GM19395 (cell line): ENCODE results near the gene ABTB1.

Experiments
- ATAC-seq: cut with Tn5 transposase; IDR thresholded peaks from one replicate; pipeline ENCODE4 v1.9.1; 2021; ENCODE audit warnings: mild to moderate bottlenecking, moderate library complexity; ENCODE audit not compliant: unreplicated experiment

ABTB1 gene

DNA sequence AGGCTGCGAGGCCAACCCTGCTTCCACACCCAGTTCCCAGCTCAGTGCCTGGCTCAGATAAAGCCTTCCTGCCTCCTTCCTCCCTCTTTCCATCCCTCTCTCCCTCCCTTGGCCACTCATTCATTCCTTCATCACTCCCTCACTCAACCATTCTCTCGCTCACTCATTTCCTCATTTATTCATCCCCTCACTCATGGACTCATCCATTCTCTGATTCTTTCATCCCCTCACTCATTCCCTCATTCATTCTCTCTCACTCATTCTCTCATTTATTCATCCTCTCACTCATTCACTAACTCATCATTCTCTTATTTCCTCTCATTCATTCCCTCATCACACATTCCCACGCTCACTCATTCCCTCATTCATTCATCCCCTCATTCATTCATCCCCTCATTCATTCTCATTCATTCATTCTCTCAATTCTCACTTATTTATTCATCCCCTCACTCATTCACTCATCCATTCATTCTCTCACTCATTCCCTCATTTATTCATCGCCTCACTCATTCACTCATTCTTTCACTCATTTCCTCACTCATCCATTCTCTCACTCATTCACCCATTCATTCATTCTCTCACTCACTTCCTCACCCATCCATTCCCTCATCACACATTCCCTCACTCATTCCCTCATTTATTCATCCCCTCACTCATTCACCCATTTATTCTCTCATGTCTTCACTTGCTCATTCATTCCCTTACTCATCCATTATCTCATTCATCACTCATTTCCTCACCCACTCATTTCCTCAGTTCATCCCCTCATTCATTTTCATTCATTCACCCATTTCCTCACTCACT lies 13.2 kb downstream of the ABTB1 start:
- no peak for ATAC-seq

DNA sequence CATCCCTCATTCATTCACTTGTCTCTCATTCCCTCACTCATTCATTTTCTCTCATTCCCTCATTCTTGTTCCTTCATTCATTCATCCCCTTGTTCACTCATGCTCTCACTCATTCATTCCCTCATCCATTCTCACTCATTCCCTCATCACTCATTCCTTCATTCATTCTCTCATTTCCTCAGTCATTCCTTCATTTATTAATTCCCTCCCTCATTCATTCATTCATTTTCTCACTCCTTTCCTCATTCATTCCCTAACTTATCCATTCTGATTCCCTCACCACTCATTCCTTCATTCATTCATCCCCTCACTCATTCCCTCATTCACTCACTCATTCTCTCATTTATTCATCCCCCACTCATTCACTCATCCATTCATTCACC lies 13.8 kb downstream of the ABTB1 start:
- no peak for ATAC-seq

DNA sequence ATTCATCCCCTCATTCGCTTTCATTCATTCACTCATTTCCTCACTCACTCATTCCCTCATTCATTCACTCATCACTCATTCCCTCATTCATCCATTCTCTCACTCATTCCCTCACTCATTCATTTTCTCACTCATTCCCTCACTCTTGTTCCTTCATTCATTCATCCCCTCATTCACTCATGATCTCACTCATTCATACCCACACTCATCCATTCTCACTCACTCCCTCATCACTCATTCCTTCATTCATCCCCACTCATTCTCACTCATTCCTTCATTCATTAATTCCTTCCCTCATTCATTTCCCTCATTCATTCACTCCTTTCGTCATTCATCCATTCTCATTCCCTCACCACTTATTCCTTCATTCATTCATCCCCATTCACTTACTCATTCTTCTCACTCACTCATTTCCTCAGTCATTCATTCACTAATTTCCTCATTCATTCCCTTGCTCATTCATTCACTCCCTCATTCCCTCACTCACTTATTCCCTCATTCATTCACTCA lies 14.5 kb downstream of the ABTB1 start:
- ATAC-seq = no peak

DNA sequence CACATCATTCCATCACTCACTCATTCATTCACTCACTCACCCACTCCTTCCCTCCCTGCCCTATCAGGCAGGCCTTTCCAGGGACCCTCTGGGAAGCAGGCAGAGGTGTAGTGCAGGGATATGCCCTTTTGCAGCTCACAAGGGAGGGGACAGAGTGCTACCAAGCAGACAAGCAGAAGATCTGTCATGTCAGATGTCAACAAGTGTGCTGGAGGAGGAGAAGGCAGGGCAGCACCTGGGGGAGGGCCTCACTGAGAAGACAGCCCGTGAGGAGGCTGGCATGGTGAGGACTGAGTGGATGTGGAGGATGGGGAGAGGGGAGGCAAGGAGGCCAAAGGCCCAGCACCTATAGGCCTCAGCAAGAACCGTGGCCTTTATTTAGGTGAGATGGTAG lies 15.3 kb downstream of the ABTB1 start:
- ATAC-seq = no peak

DNA sequence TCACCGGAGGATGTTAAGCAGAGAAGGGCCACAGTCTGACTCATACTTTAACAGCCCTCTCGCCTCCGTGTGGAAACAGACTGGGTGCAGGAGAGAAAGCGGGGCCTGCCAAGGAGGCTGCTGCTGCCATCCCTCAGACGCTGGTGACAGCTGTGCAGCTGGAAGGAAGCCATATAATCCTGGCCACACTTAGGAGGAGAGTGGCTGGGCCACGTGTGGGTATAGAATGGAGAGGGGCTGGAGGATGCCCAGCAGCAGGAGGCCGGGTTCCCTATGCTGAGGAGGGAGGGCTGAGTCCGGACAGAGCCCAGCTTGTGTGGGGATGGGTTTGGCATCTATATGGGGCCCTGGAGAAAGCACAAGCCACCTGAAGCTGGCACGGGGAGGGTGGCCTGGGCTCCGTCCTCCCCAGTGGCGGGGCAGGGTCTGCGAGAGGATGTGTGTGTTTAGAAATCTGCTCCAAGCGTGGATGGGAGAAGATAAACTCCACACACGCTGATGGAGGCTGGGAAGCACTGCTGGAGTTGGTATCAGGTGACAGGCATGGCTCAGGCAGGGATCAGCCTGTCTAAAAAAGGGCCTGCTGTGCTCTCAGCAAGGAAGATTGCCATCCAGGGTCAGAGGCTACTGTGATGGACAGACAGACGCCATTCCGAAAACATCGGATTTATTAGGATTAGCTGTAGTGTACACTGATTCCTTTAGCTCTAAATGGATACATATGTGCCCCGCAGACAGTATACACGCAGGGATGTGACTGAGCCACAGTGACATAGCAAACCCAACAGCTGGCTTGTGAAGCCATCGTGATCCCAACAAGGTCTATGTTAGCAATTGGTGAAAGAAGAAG lies 15.9 kb downstream of the ABTB1 start:
- ATAC-seq = no peak

DNA sequence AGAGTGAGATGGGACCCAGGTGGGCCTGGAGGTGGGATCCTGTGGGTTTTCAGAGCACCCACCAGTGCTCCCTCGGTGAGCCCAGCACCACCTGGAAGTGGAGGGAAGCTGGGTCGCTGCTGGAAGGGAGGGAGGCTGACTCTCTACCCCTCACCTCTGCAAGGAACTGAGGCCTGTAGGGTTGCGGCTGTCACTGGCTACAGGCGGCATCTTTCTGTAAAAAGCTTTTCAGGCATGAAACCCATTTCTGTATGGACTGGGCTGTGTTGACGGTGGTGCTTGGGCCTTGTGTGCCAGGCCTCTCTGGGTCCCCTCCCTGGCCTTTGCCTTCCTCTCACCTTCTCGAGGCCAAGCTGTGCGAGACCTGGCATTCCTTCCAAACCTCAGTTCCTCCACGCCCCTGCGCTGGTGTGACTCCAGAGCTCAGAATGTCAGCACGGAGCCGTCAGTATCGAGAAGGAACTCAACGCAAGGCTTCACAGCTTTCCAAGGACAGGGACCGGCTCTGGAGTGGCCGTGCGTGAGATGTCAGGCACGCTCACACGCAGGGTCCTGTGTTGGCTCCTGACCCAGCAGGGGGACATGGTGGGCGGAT lies 16.6 kb downstream of the ABTB1 start:
- no peak for ATAC-seq

DNA sequence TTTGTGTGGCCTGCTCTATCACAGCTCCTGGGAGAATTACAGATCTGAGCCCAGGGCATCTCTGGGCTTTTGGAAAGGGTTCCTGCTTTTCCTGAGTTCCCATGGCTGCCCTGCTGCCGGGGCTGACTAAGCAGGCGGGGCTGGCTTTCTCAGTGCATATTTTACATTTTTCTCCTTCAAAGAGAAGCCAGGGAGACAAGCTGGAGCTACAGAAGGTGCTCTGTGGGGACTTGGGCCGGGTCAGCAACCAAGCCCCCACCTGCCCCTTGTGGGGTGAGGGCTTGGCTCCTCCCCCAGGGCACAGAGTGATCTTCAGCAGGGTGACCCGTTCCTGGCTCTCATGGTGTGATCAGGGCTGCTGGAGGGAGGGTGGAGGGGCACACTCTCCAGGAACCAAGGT lies 17.4 kb downstream of the ABTB1 start:
- no peak for ATAC-seq

DNA sequence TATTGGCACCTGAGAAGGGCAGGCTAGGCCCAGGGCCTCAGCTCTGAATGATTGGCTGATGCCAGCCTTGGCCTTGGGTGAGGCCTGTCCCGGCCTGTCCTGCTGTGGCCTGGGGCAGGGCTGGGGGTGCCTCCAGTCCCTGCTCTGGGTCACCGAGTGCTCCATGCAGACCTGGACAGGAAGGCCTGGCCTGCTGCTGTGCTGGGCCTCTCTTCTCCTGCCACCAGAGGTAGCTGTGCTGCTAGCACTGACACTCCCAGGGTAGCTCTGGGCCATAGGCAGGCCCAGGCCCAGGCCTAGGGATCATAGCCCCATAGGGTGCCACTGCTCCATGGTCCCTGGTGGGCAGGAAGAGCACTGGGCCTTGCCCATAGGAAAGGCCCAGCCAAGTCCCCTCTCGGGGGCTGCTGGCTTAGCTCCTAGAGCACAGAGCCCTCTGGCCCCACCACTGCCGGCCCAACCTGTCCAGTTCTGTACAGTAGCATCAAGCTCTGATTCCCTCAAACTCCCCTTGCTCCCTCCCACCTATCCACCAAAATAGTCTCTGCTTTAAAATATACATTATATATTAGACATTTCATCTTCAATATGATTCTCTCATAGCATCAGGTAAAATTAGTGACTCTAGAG lies 18.2 kb downstream of the ABTB1 start:
- ATAC-seq = no peak

DNA sequence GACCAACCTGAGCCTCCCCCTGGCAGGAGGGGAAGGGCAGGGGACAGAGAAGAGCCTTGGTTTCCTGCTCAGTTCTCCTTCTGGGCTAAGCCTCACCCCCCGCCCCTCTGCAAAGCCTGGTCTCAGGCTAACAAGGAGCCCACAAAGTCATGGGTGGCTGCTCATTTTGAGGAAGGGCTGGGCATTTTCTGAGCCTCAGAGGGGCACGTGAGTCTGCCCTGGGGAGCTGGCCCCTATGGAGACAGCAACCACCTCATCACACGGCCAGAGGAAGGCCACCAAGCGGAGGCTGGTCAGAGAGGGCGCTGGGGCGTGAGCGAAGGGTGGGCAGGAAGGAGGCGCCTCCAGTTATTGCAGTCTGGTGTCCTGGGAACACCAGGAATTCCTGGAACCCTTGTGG lies 18.7 kb downstream of the ABTB1 start:
- ATAC-seq = no peak

DNA sequence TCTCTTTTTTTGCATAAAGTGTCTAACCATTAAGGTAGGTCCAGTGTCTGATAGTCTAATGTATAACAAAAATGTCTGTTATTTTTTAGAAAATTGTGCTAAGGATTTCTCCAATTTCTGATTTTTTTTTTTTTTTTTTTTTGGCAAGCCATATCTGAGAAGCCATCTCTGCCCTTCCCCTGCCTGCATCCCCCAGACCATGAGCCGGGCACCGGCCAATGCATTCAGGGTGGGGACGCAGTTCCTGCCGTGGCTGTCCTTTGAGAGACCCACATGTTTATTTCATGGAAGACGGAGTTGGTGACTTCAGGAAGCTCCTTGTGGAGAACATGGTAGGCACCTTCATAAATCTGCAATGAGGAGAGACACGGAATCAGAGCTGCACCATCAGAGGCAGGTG lies 19.2 kb downstream of the ABTB1 start:
- no peak for ATAC-seq

DNA sequence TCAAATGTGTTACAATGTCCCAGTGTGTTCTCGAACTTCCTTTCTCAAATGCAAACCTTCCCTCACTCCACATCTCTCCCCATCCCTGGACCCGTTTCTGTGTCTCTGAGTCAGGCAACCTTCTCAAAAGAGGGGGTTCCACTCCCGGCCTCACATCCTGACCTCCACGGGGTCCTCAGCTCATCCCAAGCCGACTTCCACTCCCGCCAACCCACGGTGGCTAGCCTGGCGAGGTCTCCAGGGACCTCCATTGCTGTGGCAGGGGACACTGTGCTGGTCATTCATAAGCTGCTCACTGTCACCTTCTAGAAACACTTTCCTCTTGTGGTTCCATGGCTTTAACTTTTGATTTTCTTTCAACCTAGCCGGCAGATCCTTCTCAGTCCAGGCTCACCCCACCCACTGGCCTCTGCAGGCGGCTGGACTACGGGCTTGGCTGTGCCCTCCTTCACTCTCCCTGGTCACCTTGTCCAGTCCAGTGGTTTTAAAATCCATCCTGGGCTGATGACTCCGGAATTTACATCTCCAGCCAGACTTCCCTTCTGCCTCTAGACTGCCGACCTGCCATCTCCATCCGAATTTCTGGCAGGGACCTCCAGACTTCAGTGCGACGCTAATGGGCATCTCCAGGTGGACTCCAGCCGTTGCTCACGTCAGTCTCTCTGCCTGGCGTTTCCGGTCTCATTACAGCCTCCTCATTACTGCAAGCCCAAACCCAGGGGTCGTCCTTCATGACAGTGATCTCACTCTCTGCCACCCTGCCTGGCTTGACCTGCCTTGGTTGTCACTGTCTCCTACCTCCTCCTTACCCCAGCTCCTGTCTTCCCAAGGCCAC lies 20.0 kb downstream of the ABTB1 start:
- ATAC-seq = no peak

DNA sequence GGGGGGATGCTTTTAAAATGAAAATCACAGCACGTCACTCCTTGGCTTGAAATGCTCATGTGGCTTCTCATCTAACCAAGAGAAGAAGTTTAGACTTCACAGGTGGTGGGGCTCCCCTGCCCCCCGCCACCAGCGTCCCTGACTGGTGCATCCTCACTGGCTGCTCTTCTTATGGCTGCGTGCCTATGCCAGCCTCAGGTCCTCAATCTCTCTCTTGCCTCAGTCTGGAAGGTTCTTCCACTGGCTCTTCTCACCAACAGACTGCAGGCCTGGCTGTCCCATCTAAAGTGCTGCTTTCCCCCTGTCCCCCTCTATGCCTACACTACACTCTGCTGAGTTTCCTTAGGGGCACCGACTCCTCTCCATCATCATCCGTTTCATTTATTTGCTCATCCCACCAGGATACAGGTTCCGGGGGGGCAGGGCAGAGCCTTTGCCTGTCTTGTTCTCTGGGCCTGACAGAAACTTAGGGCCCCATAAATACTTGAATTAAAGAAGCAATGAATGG lies 20.6 kb downstream of the ABTB1 start:
- no peak for ATAC-seq

DNA sequence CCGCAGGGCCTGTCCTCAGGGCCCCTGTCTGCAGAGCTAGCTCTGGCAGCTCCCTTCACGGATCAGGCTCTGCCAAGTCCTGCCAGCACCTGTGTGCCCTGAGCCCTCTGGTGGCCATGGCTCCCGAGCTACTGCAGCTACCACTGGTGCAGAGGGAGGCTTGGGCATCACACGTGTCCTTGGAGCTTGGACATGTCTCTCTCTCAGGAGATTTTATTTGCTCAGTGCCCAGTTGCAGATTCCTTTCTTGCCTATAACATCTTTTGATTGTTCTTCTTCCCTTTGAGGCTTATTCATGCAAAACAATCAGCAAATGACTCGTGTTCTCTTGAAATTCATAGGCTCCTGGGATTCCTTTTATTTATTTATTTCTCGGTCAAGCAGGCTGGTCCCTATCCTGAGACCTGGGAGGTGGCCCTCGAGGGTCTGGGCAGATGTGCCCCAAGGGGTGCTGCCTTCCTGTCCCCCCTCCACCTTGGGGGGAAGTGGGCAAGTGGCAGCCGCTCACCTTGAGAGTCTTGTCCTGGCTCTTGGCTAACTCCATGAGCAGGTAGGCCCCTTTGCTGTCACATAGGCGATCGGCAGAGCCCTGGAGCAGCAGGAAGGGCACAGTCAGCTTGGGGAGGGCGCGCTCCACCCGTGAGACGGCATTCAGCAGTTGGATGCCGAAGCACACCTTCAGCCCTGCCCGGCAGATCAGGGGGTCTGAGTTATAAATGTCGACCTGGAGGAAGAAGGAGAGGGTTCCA lies 21.9 kb downstream of the ABTB1 start:
- ATAC-seq = no peak

DNA sequence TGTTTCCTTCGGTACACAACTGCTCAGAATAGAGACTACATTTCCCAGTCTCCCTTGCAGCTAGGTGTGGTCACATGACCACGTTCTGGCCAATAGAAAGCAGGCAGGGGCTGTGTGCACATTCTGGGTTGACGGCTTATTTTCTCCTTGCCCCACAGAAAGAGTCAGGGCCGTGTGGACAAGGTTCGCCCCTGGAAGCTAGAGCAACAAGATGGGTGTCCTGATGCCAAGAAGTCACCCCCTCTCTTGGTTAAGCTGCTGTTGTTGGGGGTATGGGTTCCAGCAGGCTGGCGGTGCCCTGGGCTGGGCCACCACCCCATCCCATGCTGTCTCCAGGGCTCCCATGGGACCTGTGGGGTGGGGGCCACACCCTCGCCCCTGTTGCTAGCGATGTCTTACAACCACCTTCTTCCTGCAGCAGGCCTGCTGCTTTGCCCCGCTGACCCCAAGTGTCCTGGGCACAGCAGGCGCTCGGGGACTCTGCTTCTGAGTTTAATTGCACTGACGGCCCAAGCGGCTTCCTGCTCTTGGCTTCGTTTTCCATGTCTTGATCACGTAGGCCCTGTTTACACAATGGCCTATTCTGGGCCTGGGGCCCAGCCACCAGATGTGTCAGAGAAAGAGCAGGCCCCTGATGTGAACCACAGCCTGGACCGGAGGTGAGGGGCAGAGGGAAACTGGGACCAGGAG lies 24.9 kb downstream of the ABTB1 start:
- peak; percentile 87 for ATAC-seq

DNA sequence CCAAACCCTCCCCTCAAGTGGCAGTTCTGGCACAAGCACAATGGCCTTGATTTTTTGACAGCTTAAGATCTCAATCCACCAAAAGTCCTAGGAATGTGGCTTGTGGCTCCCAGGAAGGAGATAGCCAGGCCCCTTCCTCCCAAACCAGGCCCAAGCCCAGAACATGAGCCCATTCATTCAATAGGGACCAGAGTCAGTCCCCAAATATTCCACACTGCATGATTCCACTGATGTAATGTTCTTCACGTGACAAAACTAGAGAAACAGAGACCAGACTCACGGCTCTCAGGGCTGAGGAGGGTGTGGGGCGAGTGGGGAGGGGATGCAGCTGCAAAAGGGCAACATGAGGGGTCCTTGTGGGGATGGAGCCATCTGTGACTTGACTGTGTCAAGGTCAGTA lies 25.5 kb downstream of the ABTB1 start:
- no peak for ATAC-seq

DNA sequence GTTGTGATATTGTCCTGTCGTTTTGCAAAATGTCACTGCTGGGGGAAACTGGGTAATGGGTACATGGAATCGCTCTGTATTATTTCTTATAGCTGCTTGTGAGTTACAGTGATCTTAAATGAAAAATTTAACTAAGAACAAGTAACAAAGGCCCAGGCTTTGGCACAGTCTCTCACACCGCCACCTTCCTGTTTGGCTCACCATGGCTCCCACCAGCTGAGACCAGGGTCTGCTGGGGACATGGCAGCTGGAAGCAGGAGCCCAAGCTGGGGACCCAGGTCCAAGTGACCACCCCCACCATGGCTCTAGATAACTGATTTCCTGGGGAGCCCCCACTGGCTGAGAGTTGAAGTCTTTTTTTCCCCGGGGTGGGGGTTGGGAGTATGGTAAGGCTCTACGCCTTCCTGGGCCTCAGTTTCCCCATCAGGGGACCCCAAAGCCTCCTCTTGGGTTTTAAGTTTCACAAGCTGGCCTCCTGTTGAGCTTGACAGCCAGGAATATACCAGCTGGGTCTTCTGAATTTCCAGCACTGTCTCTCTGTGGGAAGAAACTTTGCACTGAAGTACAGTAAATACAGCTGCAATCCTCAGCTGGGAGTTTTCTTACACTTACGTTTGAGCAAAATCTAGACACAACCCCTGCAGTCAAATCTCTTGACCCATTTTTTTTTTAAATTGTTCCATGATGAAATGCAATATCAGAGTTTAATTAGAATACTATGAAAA lies 26.1 kb downstream of the ABTB1 start:
- ATAC-seq = no peak

DNA sequence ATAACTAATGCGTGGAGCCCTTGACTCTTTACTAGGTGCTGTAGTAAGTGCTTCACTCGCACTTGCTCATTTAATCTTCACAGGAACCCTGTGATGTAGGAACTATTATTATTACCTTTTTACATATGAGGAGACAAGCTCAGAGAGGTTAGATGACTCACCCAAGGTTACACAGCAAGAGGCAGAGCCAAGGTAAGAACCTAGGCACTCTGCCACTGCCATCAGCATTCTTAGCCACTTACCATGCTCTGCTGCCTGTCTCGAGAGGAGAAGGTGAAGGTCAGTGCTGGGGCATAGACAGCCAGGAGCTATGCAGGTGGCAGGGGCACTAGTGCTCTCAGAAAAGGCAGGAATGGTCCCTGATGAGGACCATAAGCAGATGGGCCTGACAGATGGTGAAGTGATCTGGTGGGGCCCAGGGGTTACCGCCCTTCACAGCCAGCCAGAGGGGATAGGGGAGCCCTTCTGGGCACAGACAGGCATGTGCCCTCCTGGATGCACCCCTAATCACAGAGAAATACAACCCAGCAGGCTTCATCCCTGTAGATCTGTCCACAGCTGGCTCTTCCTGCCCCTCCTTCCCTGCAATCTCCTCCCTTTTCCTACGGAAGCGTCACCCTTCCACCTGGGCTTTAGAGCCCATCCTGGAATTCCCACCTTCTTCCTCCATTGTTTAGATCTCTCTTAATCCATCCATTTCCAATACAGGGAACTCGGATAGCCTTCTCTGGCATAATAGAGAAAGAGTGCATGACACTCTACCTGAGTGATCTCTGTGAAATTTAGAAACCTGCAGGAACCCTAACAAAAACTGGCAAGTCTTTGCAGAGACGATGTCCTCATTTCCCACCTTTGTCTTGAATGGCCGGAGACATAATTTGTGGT lies 26.9 kb downstream of the ABTB1 start:
- ATAC-seq = no peak
